ENCODE measurements around the gene SNCA.

The SNCA gene

DNA sequence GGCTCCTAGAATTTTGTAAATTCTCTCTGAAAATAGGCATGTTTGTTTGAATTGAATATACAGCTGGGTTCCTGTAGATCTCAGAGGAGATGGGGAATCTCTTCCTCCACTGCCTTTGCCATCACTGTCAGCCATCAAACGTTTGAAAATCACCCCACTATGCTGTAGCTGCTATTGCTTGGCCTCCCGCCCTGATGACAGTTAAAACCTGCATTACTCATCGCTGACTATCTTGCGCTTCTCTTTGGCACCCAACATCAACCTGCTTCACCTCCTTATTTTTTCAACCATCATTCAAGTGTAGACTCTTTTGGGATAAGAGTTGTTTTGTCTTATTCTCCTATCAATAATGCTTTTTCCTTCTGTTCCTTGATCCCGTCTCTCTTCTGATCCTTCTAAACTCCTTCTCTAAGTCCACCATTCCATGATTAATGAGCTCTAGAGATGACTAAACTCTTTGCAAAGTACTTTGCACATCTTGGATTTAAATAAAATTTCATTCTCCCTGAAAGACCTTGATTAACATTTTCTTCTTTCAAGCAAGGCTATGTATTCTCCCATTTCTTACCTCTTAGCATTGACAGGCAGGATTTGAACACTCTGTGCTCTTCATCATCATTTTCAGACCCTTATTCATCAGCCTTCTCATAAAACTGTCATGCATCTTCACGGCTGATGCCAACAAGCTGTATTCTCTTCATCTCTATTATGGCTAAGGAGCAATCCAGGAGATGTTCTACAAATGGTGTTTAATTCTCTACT, 133.0 kb downstream of the SNCA start:
- no peak for DNase-seq

- DNase-seq: no peak
Observed at GRCh38 chr4:89700766-89701423, 136.1 kb downstream of the SNCA start.

DNA sequence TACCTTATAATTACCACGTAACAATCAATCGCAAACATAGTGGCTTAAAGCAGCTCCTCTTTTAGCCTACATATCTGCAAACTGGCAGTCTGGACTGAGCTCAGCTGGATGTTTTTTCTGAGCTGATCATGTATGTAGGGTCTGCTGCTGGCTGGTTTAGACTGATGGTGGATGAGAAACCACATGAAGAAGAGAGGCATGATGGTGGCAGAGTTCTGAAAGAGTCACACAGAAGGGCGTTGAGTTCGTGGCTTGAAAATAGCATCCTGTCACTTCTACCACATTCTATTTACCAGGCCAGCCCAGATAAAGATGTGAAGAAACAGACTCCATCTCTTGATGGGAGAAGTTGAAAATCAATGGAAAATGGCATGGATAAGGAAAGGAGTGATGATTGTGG, 151.3 kb downstream of the SNCA start:
- DNase-seq: no peak

GRCh38 chr4:89685277-89685676, 151.7 kb downstream of the SNCA start:
- DNase-seq: no peak

- no peak for DNase-seq
Observed at GRCh38 chr4:89684536-89684935, 152.4 kb downstream of the SNCA start.

GRCh38 chr4:89682808-89683207, 154.2 kb downstream of the SNCA start:
- DNase-seq: peak; percentile 25

- DNase-seq: no peak
Observed at GRCh38 chr4:89681671-89682070, 155.3 kb downstream of the SNCA start.

DNA sequence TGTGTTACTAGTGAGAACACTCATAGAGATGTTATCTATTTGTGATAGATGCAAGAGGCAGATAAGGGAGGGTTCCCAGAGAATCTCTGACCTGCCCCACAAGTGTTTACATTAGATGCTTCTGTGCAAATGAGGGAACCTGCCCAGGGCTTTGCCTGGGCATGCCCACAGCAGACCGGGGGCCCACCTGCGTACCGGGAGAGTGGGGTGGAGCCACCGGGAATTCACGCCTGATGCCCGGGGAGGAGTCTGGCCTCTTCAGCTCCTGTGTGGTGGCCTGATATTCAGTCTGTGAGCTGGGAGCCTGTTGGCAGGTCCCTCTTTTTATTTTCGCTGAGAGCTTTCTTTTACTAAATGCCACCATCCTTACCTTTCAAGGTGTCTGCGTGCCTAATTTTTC, 155.7 kb downstream of the SNCA start:
- DNase-seq: peak; percentile 91

DNA sequence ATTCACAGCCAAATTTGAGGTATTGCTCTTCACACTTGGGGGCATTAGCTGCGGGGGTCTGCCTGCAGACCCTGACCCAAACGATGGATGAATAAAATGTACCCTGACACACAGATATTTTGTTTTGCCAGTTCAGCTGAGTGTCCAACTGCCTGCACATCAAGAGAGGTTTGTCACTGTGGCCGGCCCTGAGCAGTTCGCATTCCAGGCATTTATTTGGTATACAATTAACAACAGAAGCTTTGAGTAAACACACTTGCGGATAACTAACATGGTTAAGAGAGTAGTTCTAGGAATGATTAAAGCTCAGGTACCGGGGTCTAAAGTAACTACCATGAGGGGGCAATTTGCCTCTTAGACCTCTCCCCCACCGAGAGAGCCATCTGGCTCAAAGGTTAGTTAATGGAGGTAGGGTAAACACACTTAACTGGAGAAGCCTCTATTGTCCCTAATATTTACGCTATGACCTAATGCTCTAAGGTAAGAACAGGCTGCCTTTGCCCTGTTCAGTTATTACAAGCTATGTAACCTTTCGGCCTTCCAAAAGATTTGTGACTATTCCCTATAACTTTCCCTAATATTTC, 162.0 kb downstream of the SNCA start:
- peak; percentile 83 for DNase-seq

Data from NCI-H510A treated with DMSO at 0.1 percent for 48 hours (cell line).